K562 (cell line): ENCODE results near the gene PRDM2. TPM values are rescaled to one million over a fixed set of nuclear protein-coding genes. Genes with fewer than 3 reads are reported as not detected.
A peak's percentile ranks its signal among the peaks of the same experiment; 100 is the strongest.

Source experiments
- FOXP1 ChIP-seq: sonication (generic); formaldehyde crosslinking; IDR thresholded peaks from 2 replicates; pipeline ENCODE4 v1.8.0; 2022; ENCODE audit warnings: mild to moderate bottlenecking, missing genetic modification reagents
- GABPB1 ChIP-seq: sonication (generic); formaldehyde crosslinking; IDR thresholded peaks from 2 replicates; pipeline ENCODE4 v1.8.0; 2022; ENCODE audit warnings: mild to moderate bottlenecking, missing genetic modification reagents
- GATAD2A ChIP-seq: fragments of 450-650 bp; IDR thresholded peaks from 2 replicates; pipeline ENCODE4 v1.6.1; 2017
- KDM5B ChIP-seq: fragments of 200-600 bp; sonication (generic); IDR thresholded peaks from 2 replicates; pipeline ENCODE4 v1.6.1; 2012; ENCODE audit warnings: low read depth, mild to moderate bottlenecking, moderate library complexity, low read length, control low read depth, inconsistent platforms; ENCODE audit not compliant: insufficient replicate concordance
- MTF1 ChIP-seq: fragments of 250-450 bp; sonication (Bioruptor Pico); IDR thresholded peaks from 2 replicates; pipeline ENCODE4 v1.9.0; 2021; ENCODE audit warnings: moderate library complexity, mild to moderate bottlenecking, inconsistent platforms, borderline replicate concordance
- NEUROD1 ChIP-seq: fragments of 150-350 bp; IDR thresholded peaks from 2 replicates; pipeline ENCODE4 v1.6.1; 2014; ENCODE audit warnings: borderline replicate concordance, low read length, low read depth; ENCODE audit not compliant: partially characterized antibody
- TAF15 ChIP-seq: fragments of 200-400 bp; formaldehyde crosslinking; IDR thresholded peaks from 2 replicates; pipeline ENCODE4 v1.6.1; 2017; ENCODE audit warnings: mild to moderate bottlenecking, low read depth, low read length, moderate library complexity
- TGIF2 ChIP-seq: sonication (generic); formaldehyde crosslinking; IDR thresholded peaks from 2 replicates; pipeline ENCODE4 v1.8.1; 2022; ENCODE audit warnings: mild to moderate bottlenecking, missing genetic modification reagents, moderate library complexity
- ZBTB40 ChIP-seq, 2 experiments: fragments of 450-650 bp in 1 of 2; sonication (generic) in 1 of 2; formaldehyde crosslinking in 1 of 2; IDR thresholded peaks; 2 replicates each; pipeline versions ENCODE4 v1.7.1 to v1.9.0; 2016 to 2022; ENCODE audit warnings: inconsistent platforms in 1 of 2, mild to moderate bottlenecking in 1 of 2, missing genetic modification reagents in 1 of 2
- ZNF23 ChIP-seq: fragments of 250-450 bp; sonication (Bioruptor Pico); IDR thresholded peaks from 2 replicates; pipeline ENCODE4 v1.4.0; 2020; ENCODE audit warnings: mild to moderate bottlenecking
- ZNF263 ChIP-seq: sonication (generic); formaldehyde crosslinking; IDR thresholded peaks from 2 replicates; pipeline ENCODE4 v1.8.0; 2022; ENCODE audit warnings: mild to moderate bottlenecking, missing genetic modification reagents, borderline replicate concordance
- ZNF639 ChIP-seq, 2 experiments: fragments of 200-800 bp in 1 of 2; sonication (Bioruptor generic) in 1 of 2; sonication (generic) in 1 of 2; formaldehyde crosslinking in 1 of 2; IDR thresholded peaks in 1 of 2; conservative IDR thresholded peaks in 1 of 2; 2 replicates each; pipeline versions ENCODE4 v1.5.0 to v1.6.1; 2016 to 2020; ENCODE audit warnings: missing compliant biosample characterization in 1 of 2, missing genetic modification characterization in 1 of 2, missing genetic modification reagents in 1 of 2
- ZNF668 ChIP-seq: fragments of 250-450 bp; sonication (Bioruptor Pico); IDR thresholded peaks from 2 replicates; pipeline ENCODE4 v1.8.0; 2022; ENCODE audit warnings: mild to moderate bottlenecking, inconsistent platforms
- ZNF830 ChIP-seq: fragments of 250-450 bp; sonication (Bioruptor Pico); IDR thresholded peaks from 2 replicates; pipeline ENCODE4 v1.5.0; 2021; ENCODE audit warnings: mild to moderate bottlenecking
- polyA plus RNA-seq, 8 experiments: library from polyadenylated mRNA; depleted of rRNA in 4 of 8; stranded (reverse) in 5 of 8; unstranded in 3 of 8; fragments of >200 nt; fragmentation: Nextera tagmentation in 2 of 8; fragmentation: Illumina TruSeq in 1 of 8; extraction: Ambion mirVana in 2 of 8; extraction: Trizol in 1 of 8; gene quantifications; 2 replicates each; pipeline versions ENCODE4 v1.2.1 to v1.2.3, GENCODE V29; 2011 to 2014; ENCODE audit warnings: inconsistent platforms in 1 of 8, missing spikeins in 1 of 8
- total RNA-seq, 7 experiments: library from RNA; depleted of rRNA in 6 of 7; stranded (reverse); fragments of >200 nt in 6 of 7; fragmentation: Illumina TruSeq in 2 of 7; extraction: Trizol in 2 of 7; gene quantifications; 2 replicates each; pipeline versions ENCODE4 v1.2.1 to v1.2.3, GENCODE V29; 2011 to 2021; ENCODE audit warnings: low replicate concordance in 1 of 7

The PRDM2 gene
- total and polyA plus RNA-seq, 9 of the 15 experiments (the other 6 are each of a cell fraction or from before 2014, with no cell fraction given): 5.4 to 27.6 (median 12.5) TPM

GRCh38 chr1:13749543-13750341, 49.8 kb downstream of the PRDM2 start (continued):
- peak; percentile 57 for TF ChIP-seq ZBTB40 (IDR thresholded peaks at IDR 0.05)
- TF ChIP-seq ZBTB40 (CRISPR knock-in tag; IDR thresholded peaks at IDR 0.05): no peak
- no peak for TF ChIP-seq ZNF830 (CRISPR knock-in tag)
- no peak for TF ChIP-seq ZNF23 (CRISPR knock-in tag)
- TF ChIP-seq ZNF263: no peak
- no peak for TF ChIP-seq GABPB1 (CRISPR knock-in tag)
- TF ChIP-seq GATAD2A: peak; percentile 65; the same call in 1 of the 2 replicates
- TF ChIP-seq TGIF2 (CRISPR knock-in tag): no peak
- TF ChIP-seq ZNF668: no peak
- no peak for TF ChIP-seq MTF1 (CRISPR knock-in tag)
- TF ChIP-seq NEUROD1: no peak
- no peak for TF ChIP-seq FOXP1
- peak; percentile 62 for TF ChIP-seq KDM5B
- TF ChIP-seq TAF15: no peak
- peak in 1 of 2 experiments; percentile 81; a peak in 2 of 4 replicates for TF ChIP-seq ZNF639 (CRISPR knock-in tag; conservative IDR thresholded peaks at IDR 0.05 in 1 of 2, IDR thresholded peaks at IDR 0.05 in 1 of 2)
